ENCODE data around the gene TRAPPC6A. TPM values are rescaled to one million over a fixed set of nuclear protein-coding genes. Genes with fewer than 3 reads are reported as not detected.

Gene TRAPPC6A
- total RNA-seq, 2 donors from 2014 or later = 17.9 to 22.8 TPM

- Histone ChIP-seq H3K4me3 (no peak overlapping the region), H3K36me3 (no peaks in the 10 kb centered on the region), H3K27ac (no peak overlapping the region), H3K27me3 (peaks cover 4 to 7% of the 10 kb centered on the region in 2 donors), H3K9me3 (no peaks in the 10 kb centered on the region), H3K4me1 (peaks cover 0 to 21% of the 10 kb centered on the region in 2 donors)
- TF ChIP-seq CTCF (IDR thresholded peaks at IDR 0.05) = no peak
- DNase-seq (ENCODE audit: low spot score) = no peak
These were observed 40.4 kb upstream of the TRAPPC6A start for GRCh38 chr19:45218426-45218825.

GRCh38 chr19:45217957-45218334 lies 39.9 kb upstream of the TRAPPC6A start:
- Histone ChIP-seq H3K4me1 (peaks cover 0 to 22% of the 10 kb centered on the region in 2 donors), H3K36me3 (no peaks in the 10 kb centered on the region)
- no peak for DNase-seq (ENCODE audit: low spot score)

GRCh38 chr19:45217193-45217956 lies 39.3 kb upstream of the TRAPPC6A start:
- H3K4me3 ChIP-seq = peak overlapping the region in 1 of 2 donors; percentile 9
- no peak for DNase-seq (ENCODE audit: low spot score)
- no peaks in the 10 kb centered on the region for H3K36me3 ChIP-seq
- H3K4me1 ChIP-seq = peaks cover 0 to 27% of the 10 kb centered on the region in 2 donors
- no peaks in the 10 kb centered on the region for H3K9me3 ChIP-seq
- no peak for TF ChIP-seq CTCF (IDR thresholded peaks at IDR 0.05)
- no peak overlapping the region for H3K27ac ChIP-seq
- peaks cover 4 to 7% of the 10 kb centered on the region in 2 donors for H3K27me3 ChIP-seq

More at GRCh38 chr19:45217957-45218334, 39.9 kb upstream of the TRAPPC6A start:
- Histone ChIP-seq H3K4me3 (no peak overlapping the region), H3K27me3 (peaks cover 4 to 7% of the 10 kb centered on the region in 2 donors), H3K9me3 (no peaks in the 10 kb centered on the region), H3K27ac (no peak overlapping the region)
- TF ChIP-seq CTCF (IDR thresholded peaks at IDR 0.05) = no peak

GRCh38 chr19:45216667-45217066 lies 38.6 kb upstream of the TRAPPC6A start:
- H3K36me3 ChIP-seq = no peaks in the 10 kb centered on the region
- H3K9me3 ChIP-seq = no peaks in the 10 kb centered on the region
- no peak overlapping the region for H3K4me3 ChIP-seq
- no peak overlapping the region for H3K27ac ChIP-seq
- no peak for DNase-seq (ENCODE audit: low spot score)
- peaks cover 4 to 7% of the 10 kb centered on the region in 2 donors for H3K27me3 ChIP-seq
- no peak for TF ChIP-seq CTCF (IDR thresholded peaks at IDR 0.05)
- H3K4me1 ChIP-seq = peaks cover 0 to 27% of the 10 kb centered on the region in 2 donors

GRCh38 chr19:45215391-45216191 lies 37.6 kb upstream of the TRAPPC6A start:
- no peak for TF ChIP-seq CTCF (IDR thresholded peaks at IDR 0.05)
- no peaks in the 10 kb centered on the region for H3K9me3 ChIP-seq
- H3K36me3 ChIP-seq = no peaks in the 10 kb centered on the region
- peaks cover 4 to 7% of the 10 kb centered on the region in 2 donors for H3K27me3 ChIP-seq
- DNase-seq (ENCODE audit: low spot score) = no peak
- H3K4me3 ChIP-seq = no peak overlapping the region
- H3K27ac ChIP-seq = no peak overlapping the region
- peaks cover 0 to 27% of the 10 kb centered on the region in 2 donors for H3K4me1 ChIP-seq
